Camera-type eye (tissue), 1 donor: ENCODE results near the gene HMGXB3. TPM values are rescaled to one million over a fixed set of nuclear protein-coding genes. Genes with fewer than 3 reads are reported as not detected.

Experiments used
- total RNA-seq: library from RNA; depleted of rRNA; stranded (reverse); fragments of >200 nt; gene quantifications from one replicate; pipeline ENCODE4 v1.2.3, GENCODE V29; 2014

HMGXB3 gene
- total RNA-seq: 43.0 TPM

GRCh38 chr5:150000256-150000989 is at the start of gene HMGXB3, which contains the start of gene TIGD6:
HMGXB3 (plus strand) TSS chr5:150000739; CDS start chr5:150004853, 4,114 bp downstream.
TIGD6 (minus strand) TSS chr5:150000654; CDS start chr5:149996348, 4,306 bp downstream.

DNA sequence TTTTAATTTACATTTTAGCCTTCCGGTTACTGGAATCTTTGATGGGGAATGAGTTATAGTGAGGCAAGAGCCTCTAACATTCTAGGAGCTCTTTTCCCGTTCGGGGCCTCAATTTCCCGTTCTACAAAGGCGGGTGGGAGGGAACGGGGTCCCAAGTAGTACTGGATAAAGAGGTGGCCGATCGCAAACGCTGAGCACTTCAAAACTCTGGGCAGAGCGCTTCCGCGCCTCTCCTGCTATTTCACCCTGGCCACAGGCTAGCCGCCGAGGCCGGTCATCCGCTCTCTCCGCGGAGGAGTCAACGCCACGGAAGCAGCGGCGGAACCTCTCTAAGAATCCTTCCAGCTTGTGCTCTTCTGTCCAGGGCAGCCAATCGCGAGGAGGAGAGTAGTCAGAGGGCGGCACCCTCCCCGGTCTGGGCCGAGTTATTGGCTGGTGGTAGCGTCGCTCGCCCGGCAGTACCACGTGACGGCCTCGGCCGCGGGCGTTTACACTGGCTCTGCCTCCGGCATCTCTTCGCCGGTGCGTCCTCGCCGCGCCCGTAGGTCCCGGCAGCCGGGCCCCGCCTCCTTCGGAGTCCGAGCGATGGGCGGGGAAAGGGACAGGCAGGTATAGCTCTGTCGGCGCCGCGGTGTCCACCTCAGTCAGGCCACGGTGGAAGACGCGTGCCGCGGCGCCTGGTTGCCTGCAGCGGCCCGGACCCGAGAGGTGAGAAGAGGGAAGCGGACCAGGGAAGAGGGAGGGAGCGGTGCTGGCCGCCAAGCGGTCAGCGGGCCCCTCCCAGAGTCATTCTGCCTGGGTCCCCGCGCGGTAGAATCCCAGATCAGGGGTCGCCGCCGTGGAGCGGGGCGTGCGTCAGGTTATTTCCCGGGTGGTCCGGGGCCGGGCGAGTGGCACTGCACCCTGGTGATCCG is 40.0 kb upstream of the HMGXB3 start, which contains the start of gene SLC26A2:
TSS of gene SLC26A2 (plus strand) at position 487 of the 914 bp plus-strand sequence. CDS start 16,895 bp downstream, outside the sequence.

DNA sequence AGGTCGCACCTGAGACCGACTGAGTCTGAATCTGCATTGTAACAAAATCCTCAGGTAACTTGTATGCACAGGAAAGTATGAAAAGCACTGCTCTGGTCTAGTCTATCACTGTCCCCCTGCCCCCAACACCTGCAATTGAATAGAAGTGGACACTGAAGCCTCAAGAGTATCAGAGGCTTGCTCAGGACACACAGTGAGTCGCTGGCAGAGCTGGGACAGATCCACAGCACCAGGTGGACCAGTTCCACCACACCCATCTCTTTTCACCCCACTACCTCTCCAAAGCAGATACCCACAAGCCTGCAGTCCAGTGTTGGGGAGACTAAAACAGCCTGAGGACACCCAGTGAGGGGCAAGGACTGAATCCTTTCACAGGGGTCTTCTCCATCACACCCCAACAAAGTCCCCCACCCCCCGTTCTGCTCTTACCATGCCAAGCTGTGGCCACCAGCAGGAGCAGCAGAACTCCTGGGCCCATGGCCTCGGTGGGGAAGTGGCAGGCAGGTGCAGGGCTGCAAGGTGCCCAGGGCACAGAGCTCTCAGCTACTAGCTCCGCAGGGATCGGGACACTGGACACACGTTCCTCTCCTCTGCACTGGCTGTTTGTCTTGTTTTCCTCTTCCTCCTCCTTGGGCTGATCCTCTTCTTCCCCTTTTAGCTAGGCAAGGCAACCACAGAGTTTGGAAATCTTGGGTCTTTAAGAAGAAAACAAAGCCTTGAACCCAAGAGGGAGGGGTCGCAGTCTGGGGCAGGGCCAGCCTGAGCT is 85.6 kb downstream of the HMGXB3 start, which contains the start of gene CSF1R:
TSS of gene CSF1R (minus strand) at position 605 of the 766 bp plus-strand sequence. CDS start at position 478, 127 bp downstream.

Other genes with a start within 250 kb of the HMGXB3 start
- 0.88 TPM for gene PDE6A, start 55.9 kb upstream of the HMGXB3 start, total RNA-seq
- 17.7 TPM for gene SLC26A2, start 40.0 kb upstream of the HMGXB3 start, total RNA-seq
- gene TIGD6, start 85 bp upstream of the HMGXB3 start, total RNA-seq: 7.4 TPM
- gene CSF1R, start 85.8 kb downstream of the HMGXB3 start, total RNA-seq: 22.4 TPM
- gene PDGFRB, start 155.1 kb downstream of the HMGXB3 start, total RNA-seq: 181 TPM
- not detected for gene CDX1, start 166.0 kb downstream of the HMGXB3 start, total RNA-seq
- 0.11 TPM for gene SLC6A7, start 189.3 kb downstream of the HMGXB3 start, total RNA-seq